ENCODE data around the gene MTRR.

The MTRR gene

DNA sequence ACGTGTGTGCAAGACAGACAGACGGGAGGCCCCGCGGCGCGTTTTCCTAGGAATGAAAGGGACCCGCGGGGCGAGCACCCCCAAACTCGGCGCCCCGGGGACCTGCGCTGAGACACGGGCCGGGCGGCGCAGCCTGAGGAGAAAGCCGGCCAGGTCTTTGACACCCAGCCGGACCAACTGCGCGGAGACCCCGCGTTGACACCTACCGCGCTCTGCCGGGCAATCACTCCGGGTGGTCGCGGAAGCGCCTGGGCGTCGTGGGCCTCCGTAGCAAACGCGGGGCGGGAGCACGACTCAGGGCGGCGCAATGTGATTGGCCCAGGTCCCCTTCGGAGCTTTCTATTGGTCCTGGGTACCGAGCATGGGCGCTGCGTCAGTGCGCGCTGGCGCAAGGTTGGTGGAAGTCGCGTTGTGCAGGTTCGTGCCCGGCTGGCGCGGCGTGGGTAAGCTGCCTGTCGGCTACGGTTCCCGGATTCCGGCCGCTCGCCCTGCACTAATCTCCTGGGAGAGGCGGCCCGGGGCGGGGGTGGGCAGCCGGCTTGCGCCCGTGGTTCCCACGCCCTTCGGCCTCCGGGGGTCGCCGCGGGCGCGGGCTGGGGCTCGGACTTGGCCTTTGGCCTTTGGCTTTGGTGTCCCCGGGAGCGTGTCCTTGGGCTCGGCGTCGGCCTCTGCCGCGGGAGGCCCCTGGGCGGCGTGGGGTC is at the start of gene MTRR, which contains the start of gene FASTKD3:
TSS of gene MTRR (plus strand) at position 376 of the 701 bp plus-strand sequence. CDS start 1,647 bp downstream, outside the sequence.
TSS of gene FASTKD3 (minus strand) at position 259 of the 701 bp plus-strand sequence. CDS start 948 bp downstream, outside the sequence.
- DNase-seq: peak; percentile 92 to 98 (median 96)
- intact Hi-C loops (cut with DNase I): no loop called here

DNA sequence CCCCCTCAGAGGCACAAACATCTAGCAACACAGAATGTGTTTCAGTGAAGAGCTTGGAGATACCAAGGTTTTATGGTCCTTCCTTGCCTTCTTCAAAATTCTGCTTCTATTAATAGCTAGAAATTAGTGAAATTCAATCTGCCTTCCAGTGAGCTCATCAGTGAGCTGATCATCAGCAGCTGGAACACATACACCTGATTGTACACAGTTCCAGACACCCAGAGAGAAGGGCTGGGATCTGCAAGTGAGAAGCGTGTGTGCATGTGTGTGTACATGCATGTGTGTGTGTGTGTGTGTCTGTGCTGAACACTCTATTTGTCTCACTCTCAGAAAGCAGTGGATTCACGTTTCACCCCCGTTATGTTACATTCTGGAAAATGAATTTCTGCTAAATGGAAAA is 46.5 kb upstream of the MTRR start:
- intact Hi-C loops (cut with DNase I): no loop called here
- no peak for DNase-seq

DNA sequence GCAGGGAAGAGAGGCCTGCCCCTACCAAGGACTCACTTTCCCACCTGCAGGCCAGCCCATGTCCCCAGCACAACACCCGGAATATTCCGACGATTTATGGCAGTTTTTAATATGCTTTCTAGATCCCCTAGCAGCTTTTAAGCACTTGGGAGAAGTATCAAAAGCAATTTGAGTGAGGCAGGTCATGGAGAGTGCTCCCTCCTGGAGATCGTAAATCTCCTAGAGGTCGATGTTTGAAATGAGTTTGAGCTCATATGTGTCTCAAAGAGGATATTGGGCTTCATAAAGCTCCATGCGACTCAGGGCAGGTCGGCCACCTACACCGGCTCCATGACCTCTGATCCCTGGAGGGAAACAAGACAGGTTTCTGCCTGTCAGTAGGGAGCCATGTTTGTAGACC is 45.4 kb upstream of the MTRR start:
- intact Hi-C loops (cut with DNase I): no loop called here
- no peak for DNase-seq

- no peak for DNase-seq
- intact Hi-C loops (cut with DNase I): no loop called here
Observed at GRCh38 chr5:7824995-7825394, 44.0 kb upstream of the MTRR start.

DNA sequence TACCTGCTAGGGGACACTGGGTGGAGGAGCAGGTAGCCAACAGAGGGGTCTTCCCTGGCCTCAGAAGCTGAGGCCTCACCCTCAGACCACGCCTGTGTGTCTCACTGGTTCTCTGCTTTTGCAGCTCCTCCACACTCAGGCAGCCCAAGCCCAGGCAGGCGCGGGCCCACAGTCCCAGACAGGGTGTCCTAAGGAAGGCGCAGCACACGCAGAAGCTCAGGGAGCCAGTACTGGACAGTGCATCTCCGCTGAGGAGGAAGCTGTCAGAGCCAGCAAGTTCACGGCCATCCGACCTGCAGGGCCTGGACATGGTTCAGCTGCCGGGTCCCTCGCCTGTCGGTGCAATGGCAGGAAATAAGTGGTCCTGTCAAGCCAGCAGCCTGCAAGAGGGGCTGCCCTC is 43.3 kb upstream of the MTRR start:
- DNase-seq: no peak
- intact Hi-C loops (cut with DNase I): no loop called here

GRCh38 chr5:7827610-7828009 is 41.3 kb upstream of the MTRR start:
- peak in 1 of 42 donors; percentile 28 for DNase-seq
- intact Hi-C loops (cut with DNase I): no loop called here

DNA sequence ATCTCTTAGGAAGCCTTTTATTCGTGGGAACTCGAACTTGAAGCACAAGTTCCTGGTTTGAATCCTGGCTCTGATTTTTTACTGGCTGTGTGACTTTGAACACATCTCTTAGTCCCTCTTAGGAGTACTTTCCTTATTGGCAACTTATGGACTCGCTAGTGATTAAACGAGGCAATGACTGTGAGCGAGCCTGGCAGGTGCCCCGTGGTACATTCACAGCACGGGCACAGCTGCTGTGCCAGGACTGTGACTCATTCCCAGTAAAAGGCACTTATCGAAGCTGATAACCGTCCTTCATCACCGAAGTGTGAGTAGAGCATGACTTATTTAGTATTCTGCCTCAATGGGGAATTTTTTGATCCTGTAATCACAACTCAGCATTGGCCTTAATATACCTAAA is 40.7 kb upstream of the MTRR start:
- intact Hi-C loops (cut with DNase I): no loop called here
- no peak for DNase-seq

DNA sequence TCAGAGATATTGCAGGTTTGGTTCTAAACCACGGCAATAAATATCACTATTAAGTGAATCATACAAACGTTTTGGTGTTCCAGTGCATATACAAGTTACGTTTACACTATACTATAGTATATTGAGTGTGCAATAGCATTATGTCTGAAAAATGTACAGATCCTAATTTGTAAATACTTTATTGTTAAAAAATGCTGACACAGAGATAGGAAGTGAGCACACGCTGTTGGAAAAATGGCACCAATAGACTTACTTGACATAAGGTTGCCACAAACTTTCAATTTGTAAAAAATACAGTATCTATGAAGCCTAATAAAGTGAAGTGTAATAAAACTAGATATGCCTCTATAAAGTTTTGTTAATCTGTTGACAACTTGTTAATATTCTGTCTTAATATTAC is 34.0 kb upstream of the MTRR start:
- DNase-seq: no peak
- intact Hi-C loops (cut with DNase I): no loop called here

GRCh38 chr5:7837403-7837802 is 31.5 kb upstream of the MTRR start:
- intact Hi-C loops (cut with DNase I): no loop called here
- DNase-seq: no peak

DNA sequence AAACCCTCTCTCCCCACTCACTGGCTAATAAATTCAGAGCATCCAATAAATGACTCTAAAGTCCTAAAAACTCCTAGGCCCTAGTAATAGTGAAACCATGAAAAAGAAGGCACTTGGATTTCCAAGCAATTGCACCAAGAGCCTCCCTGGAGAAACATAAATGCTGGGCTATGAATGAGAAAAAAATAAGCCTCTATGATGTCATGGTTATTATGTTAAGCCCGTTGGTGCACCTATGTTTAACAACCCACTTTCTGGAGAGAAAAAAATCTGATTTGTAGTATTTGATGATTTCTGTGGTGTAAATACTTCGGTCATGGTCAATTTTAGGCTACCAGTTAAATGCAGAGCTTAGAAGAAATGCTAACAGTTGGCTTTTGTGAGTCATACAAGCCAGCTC is 26.4 kb upstream of the MTRR start:
- DNase-seq: no peak
- intact Hi-C loops (cut with DNase I): no loop called here

DNA sequence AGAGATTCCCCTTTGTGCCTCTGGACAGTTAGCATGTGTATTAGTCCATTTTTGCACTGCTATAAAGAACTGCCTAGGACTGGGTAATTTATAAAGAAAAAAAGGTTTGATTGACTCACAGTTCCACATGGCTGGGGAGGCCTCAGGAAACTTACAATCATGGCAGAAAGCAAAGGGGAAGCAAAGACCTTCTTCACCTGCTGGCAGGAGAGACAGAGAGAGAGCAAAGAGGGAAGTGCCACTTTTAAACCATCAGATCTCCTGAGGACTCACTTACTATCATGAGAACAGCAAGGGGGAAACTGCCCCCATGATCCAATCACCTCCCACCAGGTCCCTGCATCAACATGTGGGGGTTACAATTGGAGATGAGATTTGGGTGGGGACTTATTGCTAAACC is 24.0 kb upstream of the MTRR start:
- no peak for DNase-seq

GRCh38 chr5:7845557-7845956 is 23.4 kb upstream of the MTRR start:
- DNase-seq: no peak
- intact Hi-C loops (cut with DNase I): no loop called here

More for the DNA sequence above, 24.0 kb upstream of the MTRR start:
- intact Hi-C loops (cut with DNase I): no loop called here

- intact Hi-C loops (cut with DNase I): no loop called here
- no peak for DNase-seq
Observed at GRCh38 chr5:7846327-7846726, 22.6 kb upstream of the MTRR start.

GRCh38 chr5:7848296-7848695 is 20.7 kb upstream of the MTRR start:
- intact Hi-C loops (cut with DNase I): no loop called here
- DNase-seq: no peak

GRCh38 chr5:7849681-7850394 is 19.1 kb upstream of the MTRR start:
- intact Hi-C loops (cut with DNase I): no loop called here
- DNase-seq: peak in 39 of 42 donors; percentile 25 to 72 (median 44)

DNA sequence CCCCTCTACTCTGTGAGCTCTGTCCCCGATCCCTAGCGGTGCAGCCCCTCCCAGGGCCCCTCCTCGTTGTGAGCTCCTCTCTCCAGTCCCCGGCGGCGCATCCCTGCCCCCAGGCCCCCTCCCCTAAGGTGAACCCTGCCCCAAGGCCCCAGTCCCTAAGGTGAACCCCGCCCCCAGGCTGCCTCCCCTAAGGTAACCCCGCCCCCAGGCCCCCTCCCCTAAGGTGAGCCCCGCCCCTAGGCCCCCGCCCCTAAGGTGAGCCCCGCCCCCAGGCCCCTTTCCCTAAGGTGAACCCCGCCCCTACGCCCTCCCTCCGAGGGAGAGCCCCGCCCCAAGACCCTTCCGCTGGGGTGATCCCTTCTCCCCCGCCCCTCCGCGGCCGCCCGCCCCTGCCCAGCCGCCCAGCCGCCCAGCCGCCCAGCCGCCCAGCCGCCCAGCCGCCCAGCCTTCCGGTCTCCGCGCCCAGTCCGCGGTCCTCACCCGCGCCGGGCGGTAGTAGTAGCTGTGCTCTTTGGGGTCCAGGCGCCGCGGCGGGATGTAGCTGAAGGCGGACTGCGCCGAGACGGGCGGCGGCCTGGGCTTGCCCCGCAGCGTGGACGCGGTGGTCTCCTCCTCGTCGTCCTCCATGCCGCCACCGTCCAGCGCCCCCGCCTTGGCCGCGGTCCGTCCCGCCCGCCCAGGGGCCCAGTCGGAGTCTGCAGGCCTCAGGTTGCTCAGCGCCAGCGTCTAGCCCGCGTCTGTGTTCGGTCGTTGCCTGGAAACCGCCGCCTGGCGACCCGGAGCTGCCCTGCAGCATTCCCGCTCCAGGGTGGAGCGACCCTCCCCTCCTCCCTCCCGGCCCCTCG is 18.3 kb upstream of the MTRR start, which contains the start of gene CFAP90:
TSS of gene CFAP90 (minus strand) at position 739 of the 845 bp plus-strand sequence. CDS start at position 627, 112 bp downstream.
- DNase-seq: peak in 38 of 42 donors; percentile 30 to 79 (median 56)

DNA sequence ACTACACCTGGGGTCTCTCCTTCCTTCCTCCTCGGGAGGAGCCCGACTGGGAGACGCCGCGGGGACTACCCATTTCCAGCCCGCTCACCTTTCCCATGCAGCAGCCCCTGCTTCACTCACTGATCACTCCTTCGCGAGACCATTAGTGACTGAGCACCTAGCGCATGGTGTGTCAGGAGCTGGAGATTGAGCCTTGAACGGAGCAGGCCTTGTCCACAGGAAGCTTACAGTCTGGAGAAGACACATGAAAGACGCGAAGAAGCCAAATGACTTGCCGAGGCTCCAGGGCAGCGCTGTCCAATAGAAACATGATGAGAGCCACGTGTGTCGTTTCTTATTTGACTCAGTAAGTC is 17.7 kb upstream of the MTRR start:
- intact Hi-C loops (cut with DNase I): no loop called here
- DNase-seq: no peak

More for the DNA sequence above, 18.3 kb upstream of the MTRR start, which contains the start of gene CFAP90:
- intact Hi-C loops (cut with DNase I): no loop called here

DNA sequence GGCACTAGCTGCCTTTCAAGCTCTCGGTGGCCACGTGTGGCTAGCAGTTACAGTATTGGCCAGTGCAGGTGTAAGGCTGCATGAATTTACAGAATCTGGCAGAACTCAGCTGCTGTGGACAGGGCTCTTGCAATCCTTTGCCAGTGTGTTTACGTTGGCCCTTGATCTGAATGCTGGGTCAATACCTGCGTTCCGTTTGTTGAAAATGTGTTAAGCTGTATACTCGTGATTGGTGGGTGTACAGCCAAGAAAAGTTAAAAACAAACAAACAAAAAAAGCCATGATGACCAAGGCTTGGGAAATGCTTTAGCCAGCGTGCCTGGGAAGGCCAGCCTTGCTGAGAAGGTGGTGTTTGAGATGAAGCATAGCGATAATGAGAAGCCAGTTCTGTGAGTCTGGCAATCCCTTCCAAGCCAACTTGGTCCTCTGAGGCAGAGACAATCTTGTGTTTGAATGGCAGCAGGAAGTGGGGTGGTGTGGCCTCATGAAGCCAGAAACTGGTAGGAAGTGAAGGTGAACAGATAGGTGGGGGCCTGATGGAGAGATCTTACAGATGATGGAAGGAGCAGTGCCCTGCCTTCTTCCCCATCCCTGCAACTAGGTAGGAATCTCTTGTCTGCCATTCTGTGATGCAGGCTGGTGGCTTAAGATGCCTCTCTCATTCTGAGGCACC is 17.2 kb upstream of the MTRR start:
- no peak for DNase-seq
- intact Hi-C loops (cut with DNase I): no loop called here

DNA sequence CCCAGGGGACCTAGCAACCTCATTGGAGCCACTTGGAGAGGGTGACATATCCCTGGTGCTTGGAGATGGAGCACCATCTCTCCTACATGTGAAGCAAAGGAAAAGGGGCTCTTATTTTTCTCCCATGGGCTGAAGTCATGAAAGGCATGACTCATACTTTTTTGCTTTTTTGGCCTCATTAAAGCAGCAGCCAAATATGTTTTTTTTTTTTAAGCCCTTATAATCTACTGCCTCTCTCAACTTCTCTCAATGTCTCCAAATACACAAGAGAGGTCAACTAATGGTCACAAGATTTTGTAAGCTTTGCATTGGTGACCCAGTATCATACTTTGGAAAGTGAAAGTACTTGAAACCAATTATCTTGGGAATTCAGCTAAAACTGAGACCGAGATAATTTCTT is 16.4 kb upstream of the MTRR start:
- no peak for DNase-seq
- intact Hi-C loops (cut with DNase I): no loop called here
